DOHH2 (cell line): ENCODE data around the gene AP5S1.

ENCODE experiments used
- CTCF ChIP-seq: fragments of 200-600 bp; sonication (generic); IDR thresholded peaks from one replicate; pipeline ENCODE4 v1.5.1; 2014; ENCODE audit warnings: antibody characterized with exemption, mild to moderate bottlenecking, low read depth, low read length; ENCODE audit not compliant: poor library complexity, severe bottlenecking
- EZH2phosphoT487 ChIP-seq: fragments of 200-600 bp; sonication (generic); IDR thresholded peaks from 2 replicates; pipeline ENCODE4 v1.6.1; 2017; ENCODE audit warnings: borderline replicate concordance, mild to moderate bottlenecking, antibody characterized with exemption, low read length, moderate library complexity, mixed read lengths

- no peak for TF ChIP-seq CTCF
- TF ChIP-seq EZH2phosphoT487: no peak
Observed at GRCh38 chr20:3800256-3800877, 20.0 kb upstream of the AP5S1 start.
